GM12878 (cell line): ENCODE measurements around the gene DCAF11. TPM values are rescaled to one million over a fixed set of nuclear protein-coding genes. Genes with fewer than 3 reads are reported as not detected.
A peak's percentile ranks its signal among the peaks of the same experiment; 100 is the strongest.

ENCODE experiments used
- ATAC-seq: fragments of 200-7000 bp; cut with Tn5 transposase; 3 replicates; pipeline ENCODE4 v1.9.1; 2020; ENCODE audit warnings: mild to moderate bottlenecking, moderate library complexity
- BruUV-seq: library from RNA; stranded (reverse); fragments of 400-500 nt; replicated peaks from 2 replicates; lab custom pipeline; 2021; lab: Mats Ljungman, UMichigan
- CTCF ChIA-PET: fragments of 300-600 bp; sonication (Branson Sonifier 250); formaldehyde crosslinking; extraction: SDS; loops from one replicate; lab custom pipeline; 2021; ENCODE audit warnings: inconsistent platforms; lab: Yijun Ruan, JAX
- POLR2A ChIA-PET: fragments of 350-600 bp; formaldehyde crosslinking; extraction: SDS; loops from one replicate; lab custom pipeline; 2021; ENCODE audit warnings: inconsistent platforms; lab: Charles Lee
- RAD21 ChIA-PET: fragments of 300-600 bp; sonication (Branson Sonifier 250); formaldehyde crosslinking; loops from one replicate; lab custom pipeline; 2023; ENCODE audit warnings: antibody characterized with exemption; ENCODE audit not compliant: unreplicated experiment; lab: Charles Lee
- SMC1A ChIA-PET: fragments of 300-600 bp; sonication (Branson Sonifier 250); formaldehyde crosslinking; loops from one replicate; lab custom pipeline; 2023; ENCODE audit not compliant: unreplicated experiment, uncharacterized antibody; lab: Charles Lee
- DNase-seq: peaks from one replicate; pipeline ENCODE4 v3.0.0-alpha.2; 2011; ENCODE audit warnings: low read depth, low spot score
- FAIRE-seq: peaks from 3 replicates; lab custom pipeline; 2011; peaks lifted over from hg19 to GRCh38; lab: Jason Lieb, UNC
- H2AFZ ChIP-seq: 2 replicates; pipeline ENCODE4 v1.6.0; 2011; ENCODE audit warnings: low read depth, low read length, control low read depth; ENCODE audit not compliant: control insufficient read depth
- H3K27ac ChIP-seq: 2 replicates; pipeline ENCODE4 v1.5.1; 2011; ENCODE audit warnings: control low read depth; ENCODE audit not compliant: control insufficient read depth, insufficient read depth
- H3K27me3 ChIP-seq, 2 experiments: replicated peaks in 1 of 2; 2 replicates each; pipeline versions ENCODE4 v1.6.0 to v1.6.1; 2011; ENCODE audit warnings: low read length in 1 of 2; ENCODE audit not compliant: control insufficient read depth in 2 of 2, insufficient read depth in 2 of 2
- H3K36me3 ChIP-seq, 2 experiments: 2 replicates each; pipeline ENCODE4 v1.5.1; 2011; ENCODE audit warnings: low read length in 1 of 2; ENCODE audit not compliant: control insufficient read depth in 2 of 2, insufficient read depth in 2 of 2
- H3K4me1 ChIP-seq: 2 replicates; pipeline ENCODE4 v1.6.1; 2011; ENCODE audit warnings: mild to moderate bottlenecking, low read length, moderate library complexity, mixed read lengths; ENCODE audit not compliant: control insufficient read depth, insufficient read depth
- H3K4me2 ChIP-seq: 2 replicates; pipeline ENCODE4 v1.6.0; 2011; ENCODE audit warnings: control low read depth; ENCODE audit not compliant: control insufficient read depth, insufficient read depth
- H3K4me3 ChIP-seq: fragments of 200-600 bp; sonication (generic); 2 replicates; pipeline ENCODE4 v1.5.1; 2016
- H3K79me2 ChIP-seq: 2 replicates; pipeline ENCODE4 v1.6.0; 2011; ENCODE audit warnings: low read length; ENCODE audit not compliant: control insufficient read depth, insufficient read depth
- H3K9ac ChIP-seq: 2 replicates; pipeline ENCODE4 v1.8.0; 2011; ENCODE audit warnings: low read length, control low read depth, mixed read lengths; ENCODE audit not compliant: control insufficient read depth, insufficient read depth
- H3K9me3 ChIP-seq: replicated peaks from 3 replicates; pipeline ENCODE4 v1.5.1; 2011; ENCODE audit warnings: mild to moderate bottlenecking, low read length; ENCODE audit not compliant: control insufficient read depth, insufficient read depth
- H4K20me1 ChIP-seq: 2 replicates; pipeline ENCODE4 v1.6.0; 2011; ENCODE audit not compliant: control insufficient read depth, insufficient read depth
- ATF2 ChIP-seq: IDR thresholded peaks from 2 replicates; pipeline ENCODE4 v1.6.1; 2012; ENCODE audit warnings: low read length, inconsistent platforms
- CHD4 ChIP-seq: fragments of 200-600 bp; sonication (generic); IDR thresholded peaks from 2 replicates; pipeline ENCODE4 v1.6.1; 2016; ENCODE audit warnings: mild to moderate bottlenecking
- CUX1 ChIP-seq: IDR thresholded peaks from 2 replicates; pipeline ENCODE4 v1.6.1; 2012; ENCODE audit warnings: improper control_type of control experiment, low read depth, low read length; ENCODE audit not compliant: insufficient replicate concordance
- POLR2A ChIP-seq: IDR thresholded peaks from 2 replicates; pipeline ENCODE4 v1.6.1; 2011; ENCODE audit warnings: low read depth, mild to moderate bottlenecking, low read length
- WGBS: methylation state at CpG from one replicate; pipeline ENCODE4 v1.1.6; 2016; ENCODE audit warnings: low lambda C conversion rate; ENCODE audit not compliant: insufficient replicate concordance, insufficient coverage; ENCODE audit errors: missing lambda C conversion rate; 5-methylcytosine and 5-hydroxymethylcytosine counted together
- in situ Hi-C: fragments of 300-500 bp; cut with MboI; formaldehyde crosslinking; loops from 9 replicates; pipeline ENCODE4 v1.14.3; 2018; ENCODE audit warnings: mixed read lengths
- intact Hi-C: fragments of 100-400 bp; cut with micrococcal nuclease; formaldehyde crosslinking; loops from one replicate; pipeline ENCODE4 v1.14.2; 2022; ENCODE audit not compliant: unreplicated experiment
- polyA plus RNA-seq, 11 experiments: library from polyadenylated mRNA; depleted of rRNA in 4 of 11; unstranded in 6 of 11; stranded (reverse) in 5 of 11; fragments of >200 nt; fragmentation: Nextera tagmentation in 4 of 11; fragmentation: Illumina TruSeq in 1 of 11; extraction: Ambion mirVana in 4 of 11; extraction: Trizol in 1 of 11; gene quantifications; 1 replicate in 1 of 11; 2 replicates in 10 of 11; pipeline versions ENCODE4 v1.2.1 to v1.2.3, GENCODE V29; 2011 to 2016; ENCODE audit warnings: inconsistent platforms in 2 of 11, missing spikeins in 2 of 11, low read depth in 1 of 11
- total RNA-seq, 4 experiments: library from RNA; depleted of rRNA in 3 of 4; stranded (reverse); fragments of >200 nt in 3 of 4; fragmentation: Illumina TruSeq in 1 of 4; extraction: Trizol in 1 of 4; gene quantifications; 2 replicates each; pipeline versions ENCODE4 v1.2.1 to v1.2.3, GENCODE V29; 2013 to 2021

Gene DCAF11
- total and polyA plus RNA-seq, 10 of the 15 experiments (the other 5 are each of a cell fraction or from before 2014, with no cell fraction given): 13.4 to 91.2 (median 68.7) TPM

GRCh38 chr14:24157331-24157730, 42.8 kb downstream of the DCAF11 start:
- DNase-seq: no peak
- in situ Hi-C loops: no loop called here
- CTCF ChIA-PET: interaction anchor here (0.6 kb wide), 1 partner anchor 20 kb away, joined by 5 read pairs; no protein-coding TSS in a partner anchor
- no peak for FAIRE-seq
- no peak for ATAC-seq
- H3K4me3 ChIP-seq: no peak overlapping the region
- no peak overlapping the region for H3K27ac ChIP-seq
- H3K9ac ChIP-seq: no peak overlapping the region
- H3K79me2 ChIP-seq: peaks cover 14% of the 10 kb centered on the region
- no peak overlapping the region for H3K4me2 ChIP-seq
- no peak overlapping the region for H2AFZ ChIP-seq
- WGBS: 94% methylated on average over 12 of the region's 12 CpGs
- TF ChIP-seq POLR2A: peak; percentile 25; the same call in 1 of the 2 replicates
- no peak for TF ChIP-seq CHD4
- TF ChIP-seq, all 136 proteins: peak for 1
- POLR2A ChIA-PET: interaction anchor here (0.8 to 1.3 kb wide), 3 partner anchors 10 to 39 kb away, joined by 3 to 7 read pairs (median 3); partner anchors contain the start of genes PSME2 and RNF31
- H3K36me3 ChIP-seq: peaks cover 25 to 29% of the 10 kb centered on the region in 2 experiments
- H4K20me1 ChIP-seq: no peaks in the 10 kb centered on the region
- intact Hi-C loops: no loop called here
- no TSS peak for BruUV-seq
- RAD21 ChIA-PET: no interaction called here
- SMC1A ChIA-PET: no interaction called here
- peaks cover 11% of the 10 kb centered on the region for H3K4me1 ChIP-seq
- no peaks in the 10 kb centered on the region for H3K9me3 ChIP-seq
- no peaks in the 10 kb centered on the region for H3K27me3 ChIP-seq

- BruUV-seq: no TSS peak
- no peak overlapping the region for H2AFZ ChIP-seq
- in situ Hi-C loops: no loop called here
- 97% methylated on average over 11 of the region's 11 CpGs for WGBS
- CTCF ChIA-PET: interaction anchor here (0.8 to 4.2 kb wide), 21 partner anchors 10 to 528 kb away, joined by 3 to 63 read pairs (median 8); partner anchors contain the start of genes CARMIL3, CHMP4A, CIDEB and DCAF11
- FAIRE-seq: no peak
- TF ChIP-seq CUX1 (no peak), ATF2 (no peak), POLR2A (peak; percentile 41; the same call in 1 of the 2 replicates)
- TF ChIP-seq, all 136 proteins: peak for 1
- ChIA-PET POLR2A (interaction anchor here (0.6 to 4.8 kb wide), 16 partner anchors 9 to 499 kb away, joined by 3 to 99 read pairs (median 18); partner anchors contain the start of genes DCAF11, EMC9, IPO4 and MDP1), SMC1A (interaction anchor here (0.7 to 4.9 kb wide), 16 partner anchors 9 to 194 kb away, joined by 3 to 54 read pairs (median 11); partner anchors contain the start of genes DCAF11, EMC9, IPO4 and NRL), RAD21 (interaction anchor here (0.7 to 4.5 kb wide), 17 partner anchors 13 to 148 kb away, joined by 3 to 60 read pairs (median 12); partner anchors contain the start of genes CIDEB, DCAF11, EMC9 and IPO4)
- intact Hi-C loops: loop anchor here (1.0 kb wide), 1 partner anchor 53 kb away; the partner anchor contains the start of gene CHMP4A
- ATAC-seq: no peak
- Histone ChIP-seq H4K20me1 (no peaks in the 10 kb centered on the region), H3K27ac (peak overlapping the region; percentile 96), H3K4me1 (peaks cover 32% of the 10 kb centered on the region), H3K27me3 (no peaks in the 10 kb centered on the region), H3K36me3 (peaks cover 39 to 45% of the 10 kb centered on the region in 2 experiments), H3K4me2 (no peak overlapping the region; the same call in 1 of the 2 replicates), H3K4me3 (no peak overlapping the region), H3K9ac (no peak overlapping the region), H3K9me3 (no peaks in the 10 kb centered on the region), H3K79me2 (peaks cover 39% of the 10 kb centered on the region)
- DNase-seq: no peak
Measured at GRCh38 chr14:24159777-24160498, 45.4 kb downstream of the DCAF11 start.
